ENCODE data around the gene OGFR. TPM values are rescaled to one million over a fixed set of nuclear protein-coding genes. Genes with fewer than 3 reads are reported as not detected.

OGFR gene
- total RNA-seq, 4 donors from 2014 or later = 32.1 to 54.1 (median 42.5) TPM

- Histone ChIP-seq H3K27ac (no peak overlapping the region), H3K36me3 (no peaks in the 10 kb centered on the region), H3K27me3 (no peaks in the 10 kb centered on the region), H3K4me1 (peaks cover 12% of the 10 kb centered on the region), H3K4me3 (no peak overlapping the region), H3K9me3 (no peaks in the 10 kb centered on the region)
- no peak for TF ChIP-seq CTCF (IDR thresholded peaks at IDR 0.05)
- no peak for TF ChIP-seq POLR2A (IDR thresholded peaks at IDR 0.05)
- TF ChIP-seq EP300 (IDR thresholded peaks at IDR 0.05) = no peak
- no peak for TF ChIP-seq POLR2AphosphoS5 (IDR thresholded peaks at IDR 0.05)
- no peak for DNase-seq (ENCODE audit: low spot score in 2 of 2)
- 40% methylated on average over 1 of the region's 27 CpGs for WGBS
These were observed 21.5 kb downstream of the OGFR start for GRCh38 chr20:62825986-62826645.

GRCh38 chr20:62826646-62827310 lies 22.1 kb downstream of the OGFR start:
- Histone ChIP-seq H3K36me3 (no peaks in the 10 kb centered on the region), H3K27me3 (no peaks in the 10 kb centered on the region), H3K4me3 (no peak overlapping the region), H3K4me1 (peaks cover 19% of the 10 kb centered on the region), H3K9me3 (no peaks in the 10 kb centered on the region), H3K27ac (no peak overlapping the region)
- WGBS = 89% methylated on average over 21 of the region's 24 CpGs
- TF ChIP-seq POLR2A (IDR thresholded peaks at IDR 0.05) (no peak), POLR2AphosphoS5 (IDR thresholded peaks at IDR 0.05) (no peak), CTCF (IDR thresholded peaks at IDR 0.05) (no peak), EP300 (IDR thresholded peaks at IDR 0.05) (no peak)
- DNase-seq (ENCODE audit: low spot score in 2 of 2) = no peak

- Histone ChIP-seq H3K27ac (no peak overlapping the region), H3K4me3 (no peak overlapping the region), H3K9me3 (no peaks in the 10 kb centered on the region), H3K27me3 (no peaks in the 10 kb centered on the region), H3K4me1 (peaks cover 26% of the 10 kb centered on the region), H3K36me3 (no peaks in the 10 kb centered on the region)
- WGBS = 92% methylated on average over 13 of the region's 29 CpGs
- TF ChIP-seq CTCF (IDR thresholded peaks at IDR 0.05) (no peak), POLR2AphosphoS5 (IDR thresholded peaks at IDR 0.05) (no peak), POLR2A (IDR thresholded peaks at IDR 0.05) (no peak)
- DNase-seq (ENCODE audit: low spot score in 2 of 2) = no peak
These were observed 22.8 kb downstream of the OGFR start for GRCh38 chr20:62827311-62828038.

- no peaks in the 10 kb centered on the region for H3K27me3 ChIP-seq
- H3K4me1 ChIP-seq = peaks cover 28% of the 10 kb centered on the region
- H3K9me3 ChIP-seq = no peaks in the 10 kb centered on the region
- WGBS = 95% methylated on average over 4 of the region's 9 CpGs
- no peak for DNase-seq (ENCODE audit: low spot score in 2 of 2)
- no peaks in the 10 kb centered on the region for H3K36me3 ChIP-seq
- TF ChIP-seq CTCF (IDR thresholded peaks at IDR 0.05) (no peak), POLR2A (IDR thresholded peaks at IDR 0.05) (no peak), POLR2AphosphoS5 (IDR thresholded peaks at IDR 0.05) (no peak)
- H3K4me3 ChIP-seq = no peak overlapping the region
- no peak overlapping the region for H3K27ac ChIP-seq
These were observed 23.4 kb downstream of the OGFR start for GRCh38 chr20:62828051-62828450.
